SK-N-SH treated with all-trans-retinoic acid at 6 μM for 48 hours (cell line): Measurements from ENCODE around the gene CHST15.

ENCODE experiments used
- ATAC-seq: fragments of 200-7000 bp; cut with Tn5 transposase; 3 replicates; pipeline ENCODE4 v1.9.1; 2020; ENCODE audit warnings: mild to moderate bottlenecking, moderate library complexity
- BACH2 ChIP-seq: fragments of 250-450 bp; sonication (Bioruptor Pico); IDR thresholded peaks from 2 replicates; pipeline ENCODE4 v1.9.0; 2021; ENCODE audit warnings: mild to moderate bottlenecking, borderline replicate concordance
- CREB5 ChIP-seq: fragments of 250-450 bp; sonication (Bioruptor Pico); IDR thresholded peaks from 2 replicates; pipeline ENCODE4 v1.5.1; 2020; ENCODE audit warnings: low read depth, mild to moderate bottlenecking, moderate library complexity
- CSDC2 ChIP-seq: fragments of 250-450 bp; sonication (Bioruptor Pico); IDR thresholded peaks from 2 replicates; pipeline ENCODE4 v1.5.0; 2020; ENCODE audit warnings: mild to moderate bottlenecking, moderate library complexity
- CSRNP3 ChIP-seq: fragments of 250-450 bp; sonication (Bioruptor Pico); IDR thresholded peaks from 2 replicates; pipeline ENCODE4 v1.5.1; 2021; ENCODE audit warnings: mild to moderate bottlenecking, moderate library complexity
- ESRRG ChIP-seq: fragments of 250-450 bp; sonication (Bioruptor Pico); IDR thresholded peaks from 2 replicates; pipeline ENCODE4 v1.6.1; 2021; ENCODE audit warnings: mild to moderate bottlenecking
- GLIS3 ChIP-seq: fragments of 250-450 bp; sonication (Bioruptor Pico); IDR thresholded peaks from 2 replicates; pipeline ENCODE4 v1.5.0; 2020; ENCODE audit warnings: mild to moderate bottlenecking, moderate library complexity
- ISL1 ChIP-seq: fragments of 250-450 bp; sonication (Bioruptor Pico); IDR thresholded peaks from 2 replicates; pipeline ENCODE4 v2.1.2; 2022; ENCODE audit warnings: mild to moderate bottlenecking, moderate library complexity
- OSR1 ChIP-seq: fragments of 250-450 bp; sonication (Bioruptor Pico); IDR thresholded peaks from 2 replicates; pipeline ENCODE4 v1.8.0; 2022; ENCODE audit warnings: moderate library complexity, mild to moderate bottlenecking, inconsistent platforms
- PATZ1 ChIP-seq: fragments of 250-450 bp; sonication (Bioruptor Pico); IDR thresholded peaks from 2 replicates; pipeline ENCODE4 v1.8.0; 2020; ENCODE audit warnings: mild to moderate bottlenecking, moderate library complexity, borderline replicate concordance
- PPARA ChIP-seq: fragments of 250-450 bp; sonication (Bioruptor Pico); IDR thresholded peaks from 2 replicates; pipeline ENCODE4 v1.5.0; 2020; ENCODE audit warnings: mild to moderate bottlenecking, borderline replicate concordance
- SNAI2 ChIP-seq: fragments of 250-450 bp; sonication (Bioruptor Pico); IDR thresholded peaks from 2 replicates; pipeline ENCODE4 v1.5.0; 2020; ENCODE audit warnings: mild to moderate bottlenecking, moderate library complexity
- TCF4 ChIP-seq: fragments of 250-450 bp; sonication (Bioruptor Pico); IDR thresholded peaks from 2 replicates; pipeline ENCODE4 v1.8.0; 2021; ENCODE audit warnings: mild to moderate bottlenecking, moderate library complexity, borderline replicate concordance
- TOX ChIP-seq: fragments of 250-450 bp; sonication (Bioruptor Pico); IDR thresholded peaks from 2 replicates; pipeline ENCODE4 v1.8.0; 2021; ENCODE audit warnings: mild to moderate bottlenecking, moderate library complexity, borderline replicate concordance
- TSHZ2 ChIP-seq: fragments of 250-450 bp; sonication (Bioruptor Pico); IDR thresholded peaks from 2 replicates; pipeline ENCODE4 v1.5.0; 2020; ENCODE audit warnings: mild to moderate bottlenecking, moderate library complexity
- ZFP3 ChIP-seq: fragments of 250-450 bp; sonication (Bioruptor Pico); IDR thresholded peaks from 2 replicates; pipeline ENCODE4 v1.5.0; 2020; ENCODE audit warnings: mild to moderate bottlenecking, moderate library complexity
- ZFP30 ChIP-seq: fragments of 450-650 bp; formaldehyde crosslinking; IDR thresholded peaks from 2 replicates; pipeline ENCODE4 v1.5.0; 2022; ENCODE audit warnings: mild to moderate bottlenecking, moderate library complexity
- ZNF565 ChIP-seq: fragments of 450-650 bp; formaldehyde crosslinking; conservative IDR thresholded peaks from 2 replicates; pipeline ENCODE4 v1.5.0; 2020; ENCODE audit warnings: low read depth, mild to moderate bottlenecking, moderate library complexity
- ZNF70 ChIP-seq: fragments of 450-650 bp; formaldehyde crosslinking; IDR thresholded peaks from 2 replicates; pipeline ENCODE4 v1.5.0; 2020; ENCODE audit warnings: mild to moderate bottlenecking, moderate library complexity
- ZNF8 ChIP-seq: fragments of 450-650 bp; formaldehyde crosslinking; IDR thresholded peaks from 2 replicates; pipeline ENCODE4 v1.5.0; 2020; ENCODE audit warnings: mild to moderate bottlenecking, moderate library complexity

Gene CHST15

GRCh38 chr10:124050021-124051015 lies 43.1 kb downstream of the CHST15 start:
- TF ChIP-seq BACH2 (no peak), CREB5 (CRISPR knock-in tag) (no peak), TCF4 (no peak), OSR1 (CRISPR knock-in tag) (no peak), PATZ1 (CRISPR knock-in tag) (no peak), ZFP30 (CRISPR knock-in tag) (no peak), PPARA (CRISPR knock-in tag) (no peak)
- ATAC-seq = no peak

- no peak for ATAC-seq
These were observed 43.9 kb downstream of the CHST15 start for GRCh38 chr10:124049484-124049883.

GRCh38 chr10:124048371-124049290 lies 44.8 kb downstream of the CHST15 start:
- no peak for TF ChIP-seq SNAI2
- no peak for TF ChIP-seq ZNF565 (CRISPR knock-in tag)
- TF ChIP-seq OSR1 (CRISPR knock-in tag) = no peak
- TF ChIP-seq BACH2 = no peak
- TF ChIP-seq TCF4 = no peak
- no peak for TF ChIP-seq TOX (CRISPR knock-in tag)
- no peak for TF ChIP-seq ZFP30 (CRISPR knock-in tag)
- TF ChIP-seq ZNF70 (CRISPR knock-in tag) = no peak
- no peak for TF ChIP-seq CSRNP3
- no peak for TF ChIP-seq ZFP3 (CRISPR knock-in tag)
- no peak for TF ChIP-seq GLIS3 (CRISPR knock-in tag)
- no peak for TF ChIP-seq ESRRG
- no peak for ATAC-seq

More at GRCh38 chr10:124049484-124049883, 43.9 kb downstream of the CHST15 start:
- TF ChIP-seq BACH2 = no peak
- no peak for TF ChIP-seq ZNF565 (CRISPR knock-in tag)
- no peak for TF ChIP-seq PPARA (CRISPR knock-in tag)
- TF ChIP-seq ZNF8 (CRISPR knock-in tag) = no peak
- no peak for TF ChIP-seq ZFP30 (CRISPR knock-in tag)
- TF ChIP-seq ESRRG = no peak
- TF ChIP-seq SNAI2 = no peak
- no peak for TF ChIP-seq TOX (CRISPR knock-in tag)
- TF ChIP-seq GLIS3 (CRISPR knock-in tag) = no peak
- TF ChIP-seq, all 23 proteins: peak for 0

GRCh38 chr10:124047427-124048152 lies 45.8 kb downstream of the CHST15 start:
- no peak for ATAC-seq
- TF ChIP-seq ZFP3 (CRISPR knock-in tag) (no peak), PPARA (CRISPR knock-in tag) (no peak), ZNF565 (CRISPR knock-in tag) (no peak), OSR1 (CRISPR knock-in tag) (no peak), GLIS3 (CRISPR knock-in tag) (no peak), ISL1 (CRISPR knock-in tag) (no peak), SNAI2 (no peak), TCF4 (no peak), CSDC2 (CRISPR knock-in tag) (no peak), CSRNP3 (no peak), ZNF8 (CRISPR knock-in tag) (no peak), TSHZ2 (CRISPR knock-in tag) (no peak), CREB5 (CRISPR knock-in tag) (no peak)
